ENCODE results near the gene ZEB2. TPM values are rescaled to one million over a fixed set of nuclear protein-coding genes. Genes with fewer than 3 reads are reported as not detected.
A peak's percentile ranks its signal among the peaks of the same experiment; 100 is the strongest.

Gene ZEB2
- total and polyA plus RNA-seq, 2 of the 8 experiments (the other 6 are each of a cell fraction or from before 2014, with no cell fraction given), result 0.38 TPM; not detected in 1

GRCh38 chr2:144466637-144467036 is 53.3 kb downstream of the ZEB2 start:
- H3K23ac ChIP-seq (ENCODE audit: insufficient read length), result no peak overlapping the region
- POLR2A ChIA-PET (ENCODE audit: partially characterized antibody), result no interaction called here
- no peak overlapping the region for H4K91ac ChIP-seq (replicated peaks; ENCODE audit: insufficient read length, low read length)
- H2BK20ac ChIP-seq (ENCODE audit: low read length), result no peak overlapping the region
- H2BK120ac ChIP-seq (replicated peaks; ENCODE audit: low read depth, low read length), result peak overlapping the region; percentile 55
- H4K8ac ChIP-seq (ENCODE audit: extremely low read depth, insufficient read depth, low read length), result no peak overlapping the region
- no peak overlapping the region for H3K9ac ChIP-seq (replicated peaks in 1 of 4; ENCODE audit: extremely low read depth in 1 of 4, low read depth in 3 of 4, low read length in 3 of 4)
- no peak overlapping the region for H2BK5ac ChIP-seq (ENCODE audit: low read depth, low read length)
- H3K18ac ChIP-seq (ENCODE audit: extremely low read depth, low read length), result no peak overlapping the region
- peaks cover 0 to 17% (median 16%) of the 10 kb centered on the region in 4 experiments; a peak in 4 of 7 replicates for H3K4me1 ChIP-seq (replicated peaks in 1 of 4; ENCODE audit: control insufficient read depth in 3 of 4, insufficient read depth in 4 of 4, low read length in 3 of 4)
- H3K79me2 ChIP-seq (ENCODE audit: control insufficient read depth in 1 of 2, insufficient read depth in 2 of 2, low read length in 2 of 2), result no peaks in the 10 kb centered on the region
- H4K20me1 ChIP-seq (replicated peaks in 1 of 2; ENCODE audit: control insufficient read depth in 1 of 2, insufficient read depth in 2 of 2, low read length in 2 of 2), result no peaks in the 10 kb centered on the region
- no peaks in the 10 kb centered on the region for H3K23me2 ChIP-seq (ENCODE audit: low read depth, low read length)
- DNase-seq (ENCODE audit: low read depth in 1 of 2, low spot score in 2 of 2) (no peak), FAIRE-seq (no peak)
- H2AK5ac ChIP-seq (ENCODE audit: low read depth, low read length), result 0 out of 2 replicates have a peak overlapping the region, but pooled peaks have one; percentile 5
- CTCF ChIA-PET (ENCODE audit: partially characterized antibody), result interaction anchor here (6.3 kb wide), 1 partner anchor 15 kb away, joined by 34 read pairs; no protein-coding TSS in a partner anchor
- H2BK15ac ChIP-seq (ENCODE audit: low read length), result peak overlapping the region; percentile 34; the same call in 1 of the 2 replicates
- 92% methylated on average over 10 of the region's 10 CpGs; no CpG with 5 or more reads in 1 of the 2 experiments for WGBS, 2 experiments (ENCODE audit: extremely low coverage in 1 of 2, insufficient coverage in 1 of 2, insufficient read length in 1 of 2, insufficient replicate concordance in 2 of 2, low coverage in 1 of 2, low lambda C conversion rate in 2 of 2, missing lambda C conversion rate in 1 of 2)
- H3K79me1 ChIP-seq (ENCODE audit: low read depth, low read length), result no peaks in the 10 kb centered on the region
- H3K27ac ChIP-seq (ENCODE audit: low read depth, low read length), result no peak overlapping the region
- no peak overlapping the region for H3K56ac ChIP-seq (replicated peaks; ENCODE audit: insufficient read length, low read depth, low read length)
- H2AFZ ChIP-seq (ENCODE audit: low read length), result no peak overlapping the region
- H3K4me2 ChIP-seq (ENCODE audit: insufficient read depth in 1 of 2, low read depth in 2 of 2, low read length in 2 of 2), result no peak overlapping the region
- TF ChIP-seq JUND (IDR thresholded peaks at IDR 0.05; ENCODE audit: low read length) (no peak), RNF2 (IDR thresholded peaks at IDR 0.05; ENCODE audit: borderline replicate concordance, low read depth, low read length, missing control alignments, poor library complexity, severe bottlenecking) (no peak), SIN3A (conservative IDR thresholded peaks at IDR 0.05 in 1 of 2, IDR thresholded peaks at IDR 0.05 in 1 of 2; ENCODE audit: low read depth in 1 of 2, low read length in 2 of 2) (no peak), KDM5A (IDR thresholded peaks at IDR 0.05; ENCODE audit: low read length) (no peak), POU5F1 (IDR thresholded peaks at IDR 0.05; ENCODE audit: low read depth, low read length) (no peak), EP300 (IDR thresholded peaks at IDR 0.05; ENCODE audit: borderline replicate concordance in 1 of 2, low read depth in 2 of 2, low read length in 2 of 2) (no peak)
- no peak overlapping the region for H3K4me3 ChIP-seq (ENCODE audit: extremely low read depth in 1 of 4, insufficient read depth in 2 of 4, low read depth in 3 of 4, low read length in 4 of 4)
- no peaks in the 10 kb centered on the region for H3K36me3 ChIP-seq (ENCODE audit: control insufficient read depth in 2 of 4, insufficient read depth in 4 of 4, low read length in 3 of 4)
- H2BK12ac ChIP-seq (ENCODE audit: low read depth, low read length), result peak overlapping the region; percentile 70; the same call in 1 of the 2 replicates
- H3K4ac ChIP-seq (replicated peaks; ENCODE audit: insufficient read length, low read depth, low read length), result no peak overlapping the region
- no peaks in the 10 kb centered on the region for H3K9me3 ChIP-seq (ENCODE audit: insufficient read depth in 2 of 2, low read depth in 1 of 2, low read length in 1 of 2)
- H4K5ac ChIP-seq (ENCODE audit: insufficient read length, low read depth, low read length), result peak overlapping the region; percentile 39
- H3K27me3 ChIP-seq (replicated peaks in 1 of 4; ENCODE audit: control insufficient read depth in 3 of 4, extremely low read depth in 1 of 4, insufficient read depth in 3 of 4, low read length in 3 of 4), result no peaks in the 10 kb centered on the region
- H3K14ac ChIP-seq (ENCODE audit: insufficient read length), result no peak overlapping the region
